ENCODE results near the gene CLEC16A.

CLEC16A gene

GRCh38 chr16:11126399-11127054, 182.2 kb downstream of the CLEC16A start:
- Histone ChIP-seq H3K27ac (replicated peaks) (no peak overlapping the region), H3K4me3 (replicated peaks; ENCODE audit: insufficient read depth, low read length) (no peak overlapping the region), H3K27me3 (ENCODE audit: insufficient read depth, poor library complexity, severe bottlenecking) (no peaks in the 10 kb centered on the region)
- DNase-seq (ENCODE audit: low read depth in 1 of 2, low spot score in 1 of 2): no peak
- TF ChIP-seq POLR2AphosphoS5 (IDR thresholded peaks at IDR 0.05; ENCODE audit: low read depth): no peak
- TF ChIP-seq CTCF (IDR thresholded peaks at IDR 0.05; ENCODE audit: insufficient read depth, low read length): no peak
- TF ChIP-seq SPI1 (IDR thresholded peaks at IDR 0.05; ENCODE audit: borderline replicate concordance, low read depth): no peak
- TF ChIP-seq REST (IDR thresholded peaks at IDR 0.05; ENCODE audit: insufficient replicate concordance, low read depth): no peak
- TF ChIP-seq GABPA (IDR thresholded peaks at IDR 0.05; ENCODE audit: low read depth): no peak

GRCh38 chr16:11127610-11128195, 183.3 kb downstream of the CLEC16A start:
- Histone ChIP-seq H3K4me3 (replicated peaks; ENCODE audit: insufficient read depth, low read length) (no peak overlapping the region), H3K27ac (replicated peaks) (no peak overlapping the region), H3K27me3 (ENCODE audit: insufficient read depth, poor library complexity, severe bottlenecking) (no peaks in the 10 kb centered on the region)
- TF ChIP-seq POLR2AphosphoS5 (IDR thresholded peaks at IDR 0.05; ENCODE audit: low read depth) (no peak), SPI1 (IDR thresholded peaks at IDR 0.05; ENCODE audit: borderline replicate concordance, low read depth) (no peak), REST (IDR thresholded peaks at IDR 0.05; ENCODE audit: insufficient replicate concordance, low read depth) (no peak), CTCF (IDR thresholded peaks at IDR 0.05; ENCODE audit: insufficient read depth, low read length) (no peak)
- DNase-seq (ENCODE audit: low read depth in 1 of 2, low spot score in 1 of 2): no peak

- H3K27ac ChIP-seq (replicated peaks): peak overlapping the region; percentile 20
- DNase-seq (ENCODE audit: low read depth in 1 of 2, low spot score in 1 of 2): peak in 1 of 2 experiments; percentile 50
- H3K4me3 ChIP-seq (replicated peaks; ENCODE audit: insufficient read depth, low read length): no peak overlapping the region
- H3K27me3 ChIP-seq (ENCODE audit: insufficient read depth, poor library complexity, severe bottlenecking): no peaks in the 10 kb centered on the region
- TF ChIP-seq REST (IDR thresholded peaks at IDR 0.05; ENCODE audit: insufficient replicate concordance, low read depth) (no peak), CTCF (IDR thresholded peaks at IDR 0.05; ENCODE audit: insufficient read depth, low read length) (no peak), GABPA (IDR thresholded peaks at IDR 0.05; ENCODE audit: low read depth) (no peak), SPI1 (IDR thresholded peaks at IDR 0.05; ENCODE audit: borderline replicate concordance, low read depth) (no peak), POLR2AphosphoS5 (IDR thresholded peaks at IDR 0.05; ENCODE audit: low read depth) (no peak)
Observed at GRCh38 chr16:11128211-11129141, 184.1 kb downstream of the CLEC16A start.

Measured in HL-60 (cell line).